Epithelial cell of esophagus (primary cell): ENCODE measurements around the gene ZNF451.

Experiments used
- DNase-seq: peaks from one replicate; pipeline ENCODE4 v3.0.0; 2010; ENCODE audit warnings: low read depth
- H3K4me3 ChIP-seq: 2 replicates; pipeline ENCODE4 v1.5.1; 2011; ENCODE audit warnings: mild to moderate bottlenecking, low read length, control low read depth
- CTCF ChIP-seq: IDR thresholded peaks from 2 replicates; pipeline ENCODE4 v1.5.1; 2011; ENCODE audit warnings: low read depth, mild to moderate bottlenecking, low read length, control low read depth, inconsistent platforms; ENCODE audit not compliant: insufficient read depth; ENCODE audit errors: missing control alignments

Gene ZNF451

GRCh38 chr6:57147955-57148858, 58.2 kb downstream of the ZNF451 start:
- no peak overlapping the region for H3K4me3 ChIP-seq
- no peak for DNase-seq
- TF ChIP-seq CTCF: no peak

GRCh38 chr6:57158658-57159057, 68.7 kb downstream of the ZNF451 start:
- DNase-seq: peak; percentile 80
- no peak overlapping the region for H3K4me3 ChIP-seq
- TF ChIP-seq CTCF: no peak

- peak; percentile 90 for DNase-seq
- TF ChIP-seq CTCF: no peak
- no peak overlapping the region for H3K4me3 ChIP-seq
These were observed 69.1 kb downstream of the ZNF451 start for GRCh38 chr6:57159127-57159526.

- no peak for TF ChIP-seq CTCF
- no peak overlapping the region for H3K4me3 ChIP-seq
- DNase-seq: no peak
These were observed 72.0 kb downstream of the ZNF451 start for GRCh38 chr6:57162028-57162427.

- TF ChIP-seq CTCF: no peak
- no peak for DNase-seq
These were observed 72.5 kb downstream of the ZNF451 start for GRCh38 chr6:57162516-57162915.

GRCh38 chr6:57163956-57164355, 74.0 kb downstream of the ZNF451 start:
- H3K4me3 ChIP-seq: no peak overlapping the region
- no peak for TF ChIP-seq CTCF
- DNase-seq: no peak

More at GRCh38 chr6:57162516-57162915, 72.5 kb downstream of the ZNF451 start:
- H3K4me3 ChIP-seq: no peak overlapping the region

GRCh38 chr6:57165080-57165479, 75.1 kb downstream of the ZNF451 start:
- TF ChIP-seq CTCF: no peak
- DNase-seq: no peak
- no peak overlapping the region for H3K4me3 ChIP-seq
